Ramos (cell line): ENCODE measurements around the gene ZNF334.

Experiments
- in situ Hi-C: fragments of 300-500 bp; cut with MboI; formaldehyde crosslinking; loops from one replicate; pipeline ENCODE4 v1.14.3; 2022; ENCODE audit warnings: low sequenced_read_pairs; ENCODE audit not compliant: unreplicated experiment

ZNF334 gene

DNA sequence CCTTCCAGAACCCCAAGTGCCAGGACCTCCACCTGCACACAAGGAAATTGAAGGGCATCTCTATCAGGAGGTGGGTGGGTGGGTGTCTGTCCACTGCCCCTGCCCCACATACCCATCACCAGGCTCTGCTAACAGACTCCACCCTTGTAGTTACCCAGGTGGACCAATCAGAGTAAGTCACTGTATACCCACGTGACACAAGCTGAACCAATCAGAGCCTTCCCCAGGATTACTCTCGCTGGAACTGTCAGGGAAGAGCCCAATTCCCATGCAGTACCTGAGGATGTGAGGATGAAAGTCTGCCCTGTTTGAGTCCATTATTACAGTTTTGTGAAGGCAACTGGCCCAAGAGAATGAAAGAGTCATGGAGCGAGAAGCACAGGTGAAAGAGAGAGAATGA, 32.9 kb upstream of the ZNF334 start:
- in situ Hi-C loops, result no loop called here

DNA sequence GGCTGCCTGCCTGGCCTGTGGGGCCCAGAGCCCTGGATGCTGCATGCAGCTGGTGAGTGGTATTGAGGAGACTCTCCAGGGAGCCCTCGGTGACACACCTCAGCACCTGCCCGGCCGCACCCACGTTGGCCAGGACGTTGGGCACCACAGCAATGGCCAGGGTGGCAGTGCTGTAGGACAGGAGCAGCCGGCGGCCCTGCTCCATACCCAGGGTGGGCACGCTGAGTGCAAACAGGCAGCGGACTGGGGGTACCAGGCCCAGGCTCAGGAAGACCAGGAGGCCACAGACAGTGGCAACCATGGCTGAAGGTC, 32.4 kb upstream of the ZNF334 start:
- in situ Hi-C loops, result no loop called here

DNA sequence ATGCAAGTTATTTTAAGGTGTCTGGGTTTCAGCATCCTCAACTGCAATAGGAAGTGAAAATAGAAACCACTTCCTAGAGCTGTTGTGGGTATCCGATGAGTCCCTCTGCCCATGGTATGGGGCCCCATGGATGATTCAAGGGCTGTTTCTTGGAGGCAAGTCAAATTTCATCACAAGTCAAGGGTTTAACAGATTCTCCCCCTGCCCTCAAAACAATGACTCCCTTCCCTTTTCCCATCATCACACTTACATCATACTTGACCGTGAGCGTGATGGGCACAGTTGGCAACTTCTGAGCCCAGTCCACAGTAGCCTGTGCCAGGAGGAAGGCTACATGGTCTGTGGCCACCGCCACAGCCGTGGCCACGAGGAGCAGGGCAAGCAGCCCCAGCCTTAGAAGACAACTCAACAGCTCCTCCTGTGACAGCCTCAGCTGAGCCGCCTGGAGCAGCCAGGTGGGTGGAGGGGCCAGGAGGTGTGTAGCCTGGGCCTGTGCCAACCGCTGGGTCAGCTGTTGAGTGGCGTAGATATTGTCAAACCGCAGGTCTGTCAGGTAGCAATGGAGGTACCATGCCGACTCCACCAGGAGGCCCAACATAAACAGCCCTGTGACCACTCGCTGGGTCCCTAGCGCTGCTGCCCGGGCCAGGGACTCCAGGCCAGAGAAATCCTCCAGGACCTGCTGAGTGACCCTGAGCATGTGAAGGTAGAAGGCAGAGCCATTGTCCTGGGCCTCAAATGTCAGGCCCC, 31.9 kb upstream of the ZNF334 start:
- in situ Hi-C loops, result no loop called here

DNA sequence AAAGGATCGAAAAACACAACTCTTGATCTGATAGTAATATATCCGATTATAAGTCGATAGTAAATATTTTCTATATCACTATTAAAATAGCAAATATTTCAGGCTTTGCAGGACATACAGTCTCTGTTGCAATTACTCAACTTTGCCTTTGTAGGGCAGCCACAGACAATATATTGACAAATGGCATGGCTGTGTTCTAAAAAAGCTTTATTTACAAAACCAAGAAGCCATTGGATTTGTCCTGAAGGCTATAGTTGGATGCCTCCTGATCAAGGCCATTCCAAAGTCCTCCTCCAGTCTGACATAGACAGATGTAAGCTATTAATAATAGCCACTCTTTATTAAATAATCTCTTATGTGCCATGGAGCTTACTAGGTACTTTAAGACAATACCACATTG, 31.2 kb upstream of the ZNF334 start:
- in situ Hi-C loops, result no loop called here

DNA sequence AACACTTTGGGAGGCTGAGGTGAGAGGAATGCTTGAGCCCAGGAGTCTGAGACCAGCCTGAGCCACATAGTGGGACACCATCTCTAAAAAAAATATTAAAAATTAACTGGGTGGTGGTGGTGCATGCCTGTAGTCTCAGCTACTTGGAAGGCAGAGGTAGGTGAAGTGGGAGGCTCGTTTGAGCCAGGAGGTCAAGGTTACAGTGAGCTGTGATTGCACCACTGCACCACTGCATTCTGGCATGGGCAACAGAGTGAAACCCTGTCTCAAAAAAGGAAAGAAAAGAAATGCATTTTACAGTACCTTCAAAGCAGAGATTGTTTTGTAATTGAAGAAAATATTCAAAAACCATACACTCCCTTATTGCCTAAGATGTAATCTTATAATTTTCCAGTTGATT, 30.6 kb upstream of the ZNF334 start:
- in situ Hi-C loops, result no loop called here

DNA sequence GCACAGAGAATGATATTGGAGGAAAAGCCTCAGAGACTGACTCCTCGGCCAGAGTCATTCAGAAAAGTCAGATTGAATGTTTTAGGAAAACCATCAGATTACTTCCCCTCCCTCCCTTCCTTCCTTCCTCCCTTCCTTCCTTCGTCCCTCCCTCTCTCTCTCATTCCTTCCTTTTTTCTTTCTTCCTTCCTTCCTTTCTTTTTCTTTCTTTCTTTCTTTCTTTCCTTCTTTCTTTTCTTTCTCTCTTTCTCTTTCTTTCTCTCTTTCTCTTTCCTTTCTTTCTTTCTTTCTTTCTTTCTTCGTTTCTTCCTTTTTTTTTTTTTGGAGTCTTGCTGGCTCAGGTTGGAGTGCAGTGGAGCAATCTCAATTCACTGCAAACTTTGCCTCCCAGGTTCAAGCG, 29.7 kb upstream of the ZNF334 start:
- in situ Hi-C loops, result no loop called here

DNA sequence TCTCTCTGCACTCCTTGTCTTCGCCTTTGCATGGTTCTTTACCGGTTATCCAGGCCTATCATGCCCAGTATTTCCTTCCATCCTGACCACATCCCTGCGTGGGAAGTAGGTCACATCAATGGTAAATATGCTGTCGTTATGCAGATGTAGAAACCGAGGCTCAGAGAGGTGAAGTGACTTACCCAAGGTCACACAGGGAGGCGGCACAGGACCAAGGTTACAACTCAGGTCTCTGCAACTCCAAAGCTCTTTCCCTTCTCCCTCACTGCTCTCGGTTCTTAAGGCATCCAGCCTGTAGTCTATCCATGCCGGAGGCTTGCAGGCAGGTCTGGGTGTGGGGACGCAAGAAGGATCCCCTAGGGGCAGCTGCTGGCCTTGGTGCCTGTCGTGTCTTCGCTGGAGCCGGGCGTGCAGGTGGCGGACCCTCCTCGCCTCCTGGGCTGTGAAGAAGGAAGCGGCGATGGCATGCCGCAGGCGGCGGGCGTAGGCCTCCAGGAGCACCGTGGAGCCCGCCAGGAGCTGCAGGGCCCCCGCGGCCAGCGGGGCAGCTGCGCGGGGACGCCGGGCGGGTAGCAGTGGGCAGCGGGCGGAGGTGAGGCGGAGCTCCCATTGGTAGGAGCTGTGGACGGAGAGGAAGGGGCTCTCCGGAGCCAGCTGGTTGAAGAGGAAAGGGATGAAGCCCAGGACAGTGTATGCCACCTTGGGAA, 28.0 kb upstream of the ZNF334 start:
- in situ Hi-C loops, result no loop called here

DNA sequence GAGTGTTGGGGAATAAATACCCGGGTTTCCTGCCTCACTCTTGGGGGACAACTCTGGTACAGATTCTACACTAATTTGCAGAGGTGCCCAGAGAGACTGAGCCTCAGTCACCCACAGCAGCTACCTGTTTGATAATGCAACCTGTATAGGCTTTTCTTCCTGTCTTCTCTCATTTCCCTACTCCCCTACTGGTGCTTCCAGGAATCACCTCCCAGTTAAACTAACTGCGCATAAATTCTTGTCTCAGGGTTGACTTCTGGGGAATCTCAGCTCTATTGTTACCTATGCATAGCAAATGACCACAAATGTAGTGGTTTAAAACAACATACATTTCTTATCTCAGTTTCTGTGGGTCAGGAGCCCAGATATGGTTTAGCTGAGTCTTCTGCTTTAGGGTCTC, 25.8 kb upstream of the ZNF334 start:
- in situ Hi-C loops, result no loop called here

DNA sequence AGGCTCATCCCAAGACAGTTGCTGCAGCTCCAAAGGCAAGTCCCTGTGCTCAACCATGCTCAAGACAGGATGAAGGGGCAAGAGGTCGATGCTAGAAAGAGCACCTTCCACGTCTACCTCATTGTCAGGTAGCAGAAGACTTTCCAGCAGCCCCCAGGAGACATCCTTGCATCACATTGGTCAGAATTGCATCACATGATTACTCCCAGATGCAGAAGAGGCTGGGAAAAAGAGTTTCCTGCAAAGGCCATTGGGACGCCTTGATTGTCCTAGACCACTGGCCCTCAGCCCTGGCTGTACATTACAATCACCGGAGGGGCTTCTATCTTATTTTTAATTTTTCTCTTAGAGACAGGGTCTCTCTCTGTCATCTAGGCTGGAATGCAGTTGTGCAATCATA, 17.3 kb upstream of the ZNF334 start:
- in situ Hi-C loops, result no loop called here

DNA sequence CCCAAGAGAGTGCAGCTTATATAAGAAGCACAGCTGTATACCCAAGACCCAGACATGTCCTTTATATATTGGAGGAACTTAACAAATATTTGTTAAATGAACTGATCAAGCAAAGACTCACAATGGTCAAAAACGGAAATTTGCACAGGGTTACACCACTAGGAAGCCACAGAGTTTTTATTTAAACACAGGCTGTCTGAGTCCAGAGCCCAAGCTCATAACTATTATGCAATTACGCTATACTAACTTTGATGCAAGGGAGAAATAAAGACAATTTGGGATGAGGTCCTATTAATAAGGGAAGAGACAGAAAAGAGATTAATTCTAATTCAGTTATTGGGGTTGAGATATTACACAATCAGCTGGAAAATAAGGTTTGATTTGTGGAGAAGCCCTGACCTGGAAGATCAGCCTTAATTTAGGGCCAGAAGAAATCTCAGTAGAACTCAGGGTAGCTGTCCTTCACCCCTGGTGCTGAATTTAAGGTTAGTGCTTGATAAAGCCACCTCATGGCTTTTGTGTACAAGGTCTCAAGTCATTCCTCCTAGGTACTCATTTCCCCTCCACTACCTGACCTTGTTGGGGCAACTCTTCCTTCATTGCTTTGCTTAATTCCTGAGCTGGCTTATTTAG, 10.5 kb upstream of the ZNF334 start:
- in situ Hi-C loops, result no loop called here

DNA sequence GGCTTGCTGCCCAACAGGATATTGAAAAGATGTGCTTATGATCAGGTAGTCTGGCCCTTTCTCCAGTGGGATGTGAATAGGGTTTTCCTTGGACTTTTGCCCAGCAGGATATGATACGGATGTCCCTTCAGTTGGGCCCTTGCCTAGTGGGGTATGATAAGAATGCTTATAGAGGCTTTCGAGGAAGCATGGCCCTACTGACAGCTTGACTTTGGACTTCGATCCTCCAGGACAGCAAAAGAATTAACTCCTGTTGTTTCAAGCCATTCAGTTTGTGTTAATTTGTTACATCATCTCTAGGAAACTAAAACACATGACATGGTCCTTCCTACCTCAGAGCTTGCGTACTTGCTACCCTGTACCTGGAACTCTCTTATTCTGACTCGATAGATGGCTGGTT, 9.7 kb upstream of the ZNF334 start:
- in situ Hi-C loops, result no loop called here

DNA sequence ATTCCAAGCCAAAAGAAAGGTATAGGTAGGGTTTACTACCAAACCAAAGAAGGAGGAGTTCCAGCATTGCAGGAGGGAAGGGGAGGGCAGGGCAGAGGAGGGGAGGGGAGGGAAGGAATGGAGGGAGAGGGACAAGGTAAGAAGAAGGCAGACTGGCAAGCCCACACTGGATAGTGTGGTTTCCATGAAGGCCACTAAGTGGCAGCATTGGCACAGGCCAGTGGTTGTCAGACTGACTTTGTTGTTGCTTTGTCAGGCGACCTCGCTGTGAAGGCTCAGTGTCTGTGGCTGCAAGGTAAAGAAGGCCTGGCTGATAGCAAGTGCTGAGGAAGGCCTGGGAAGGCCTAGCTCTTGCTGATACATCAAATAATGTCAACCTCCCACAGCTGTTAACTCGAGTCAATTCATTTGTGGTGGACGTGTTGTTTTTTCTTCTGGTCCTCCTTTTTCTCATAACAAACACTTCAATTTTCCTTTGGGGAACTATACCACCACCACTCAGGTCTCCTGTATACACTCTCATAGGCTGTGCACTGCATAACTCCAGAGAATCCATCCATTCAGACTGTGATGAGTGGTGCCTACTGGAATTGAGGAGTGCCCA, 7.7 kb upstream of the ZNF334 start:
- in situ Hi-C loops, result no loop called here

DNA sequence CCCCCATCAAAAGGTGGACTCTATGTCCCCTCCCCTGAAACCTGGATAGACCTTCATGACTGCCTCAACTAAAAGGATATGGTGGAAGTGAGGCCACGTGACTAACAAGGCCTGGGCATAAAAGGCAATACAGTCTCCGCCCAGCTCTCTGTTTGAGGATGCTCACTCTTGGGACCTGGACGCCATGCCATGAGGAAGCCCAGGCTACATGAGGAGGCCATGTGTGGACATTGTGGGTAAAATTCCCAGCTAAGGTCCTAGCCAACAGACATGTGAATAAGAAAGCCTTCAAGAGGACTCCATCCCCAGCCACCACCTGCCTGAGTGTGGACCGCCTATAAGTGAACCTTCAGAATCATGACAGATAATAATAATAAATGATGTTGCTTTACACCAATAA, 7.2 kb upstream of the ZNF334 start:
- in situ Hi-C loops, result no loop called here

DNA sequence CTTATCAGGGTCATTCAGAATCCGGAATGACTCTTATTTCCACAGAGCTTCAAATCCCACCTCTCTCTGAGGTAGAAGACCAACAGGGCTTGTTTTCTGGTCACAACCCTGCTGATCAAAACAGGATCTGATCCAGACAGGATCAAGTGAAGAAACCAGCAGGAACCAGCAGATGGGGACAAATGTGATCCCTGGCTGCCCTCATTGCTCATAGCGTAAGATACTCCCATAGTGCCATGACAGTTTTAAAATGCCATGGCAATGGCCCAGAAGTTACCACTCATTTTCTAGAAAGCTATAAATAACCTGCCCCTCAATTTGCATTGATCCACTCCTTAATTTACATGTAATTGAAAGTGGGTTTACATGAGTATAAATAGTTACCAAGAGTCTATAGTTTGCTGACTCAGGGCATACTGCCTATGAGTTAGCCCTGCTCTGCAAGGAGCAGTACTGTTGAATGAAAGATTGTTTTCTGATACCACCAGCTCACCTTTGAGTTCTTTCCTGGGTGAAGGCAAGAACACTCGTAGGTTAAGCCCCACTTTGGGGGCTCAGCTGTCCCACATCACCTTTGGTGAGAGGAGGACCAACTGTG, 6.2 kb upstream of the ZNF334 start:
- in situ Hi-C loops, result no loop called here

DNA sequence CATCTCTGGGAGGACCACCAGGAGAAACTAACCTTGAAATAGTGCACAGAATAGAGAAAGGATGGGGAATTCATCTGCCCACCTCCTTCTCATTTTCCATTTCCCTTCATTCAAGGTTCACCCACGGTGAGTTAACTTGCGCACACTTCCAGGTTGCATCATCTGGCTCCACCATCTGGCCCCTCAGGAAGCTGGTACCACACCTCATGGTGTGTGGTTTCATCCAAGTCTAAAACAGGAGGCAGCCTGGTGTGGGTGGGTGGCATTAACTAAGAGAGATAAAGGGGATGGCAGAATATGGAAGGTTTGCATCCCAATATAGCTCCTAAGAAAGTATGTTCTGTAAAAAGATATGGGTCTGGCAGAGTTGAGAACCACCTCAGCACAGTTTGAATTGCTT, 3.8 kb downstream of the ZNF334 start:
- in situ Hi-C loops, result no loop called here

DNA sequence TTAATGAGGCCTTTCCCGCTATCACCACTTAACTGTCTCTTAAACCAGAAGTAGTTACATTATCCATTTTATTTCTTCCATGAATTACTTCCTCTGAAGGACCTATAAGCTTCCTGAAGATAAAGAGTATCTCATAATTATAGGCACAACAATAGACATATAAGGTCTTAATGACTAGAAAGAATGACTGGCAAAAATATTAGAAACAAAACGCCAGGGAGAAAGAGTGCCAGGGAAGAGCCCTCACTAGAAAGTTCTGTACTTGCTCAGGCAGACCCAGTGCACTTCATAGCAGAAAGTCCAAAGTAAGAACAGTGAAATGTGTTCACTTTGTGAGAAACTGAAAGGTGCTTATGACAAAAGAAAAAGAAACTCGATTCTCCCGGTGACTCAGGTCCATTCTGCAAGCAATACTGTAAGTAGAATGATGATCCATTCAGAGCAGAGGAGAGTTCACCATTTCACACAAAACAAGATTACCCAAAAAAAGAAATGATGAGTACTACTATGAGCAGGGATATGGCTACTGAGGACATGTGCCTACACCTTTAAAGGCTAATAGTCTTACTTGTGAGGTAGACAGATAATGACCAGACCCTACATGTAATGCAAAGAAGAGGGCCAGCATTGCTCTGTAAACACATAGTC, 5.5 kb downstream of the ZNF334 start:
- in situ Hi-C loops, result no loop called here

DNA sequence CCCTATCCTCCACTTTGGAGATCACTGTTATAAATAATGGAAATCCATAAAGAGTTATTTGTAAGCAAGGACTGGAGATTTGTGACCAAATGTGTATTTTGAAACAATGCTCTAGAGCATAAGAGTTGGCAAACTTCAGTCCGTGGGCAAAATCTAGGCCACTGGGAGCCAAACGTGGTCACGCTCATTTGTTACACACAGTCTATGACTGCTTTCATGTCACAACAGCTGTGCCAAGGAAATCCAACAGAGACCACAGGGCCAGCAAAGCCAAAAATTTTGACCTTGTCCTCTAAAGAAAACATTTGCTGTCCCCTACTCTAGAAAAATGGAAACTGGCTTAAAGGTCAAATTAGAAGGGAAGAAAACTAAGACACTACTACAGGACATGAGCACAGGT, 7.9 kb downstream of the ZNF334 start:
- in situ Hi-C loops, result no loop called here

DNA sequence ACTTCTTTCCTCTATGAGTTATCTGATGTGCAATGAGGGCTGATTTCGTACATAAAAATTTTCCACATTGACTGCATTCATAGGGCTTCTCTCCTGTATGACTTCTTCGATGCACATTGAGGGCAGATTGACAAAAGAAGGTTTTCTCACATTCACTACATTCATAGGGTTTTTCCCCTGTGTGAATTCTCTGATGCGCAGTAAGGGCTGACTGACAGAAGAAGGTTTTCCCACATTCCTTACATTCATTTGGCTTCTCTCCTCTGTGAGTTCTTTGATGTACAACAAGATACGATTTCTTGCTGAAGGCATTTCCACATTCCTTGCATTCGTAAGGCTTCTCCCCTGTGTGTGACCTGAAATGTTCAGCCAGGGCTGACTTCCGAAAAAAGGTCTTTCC, 11.4 kb downstream of the ZNF334 start:
- in situ Hi-C loops, result no loop called here

DNA sequence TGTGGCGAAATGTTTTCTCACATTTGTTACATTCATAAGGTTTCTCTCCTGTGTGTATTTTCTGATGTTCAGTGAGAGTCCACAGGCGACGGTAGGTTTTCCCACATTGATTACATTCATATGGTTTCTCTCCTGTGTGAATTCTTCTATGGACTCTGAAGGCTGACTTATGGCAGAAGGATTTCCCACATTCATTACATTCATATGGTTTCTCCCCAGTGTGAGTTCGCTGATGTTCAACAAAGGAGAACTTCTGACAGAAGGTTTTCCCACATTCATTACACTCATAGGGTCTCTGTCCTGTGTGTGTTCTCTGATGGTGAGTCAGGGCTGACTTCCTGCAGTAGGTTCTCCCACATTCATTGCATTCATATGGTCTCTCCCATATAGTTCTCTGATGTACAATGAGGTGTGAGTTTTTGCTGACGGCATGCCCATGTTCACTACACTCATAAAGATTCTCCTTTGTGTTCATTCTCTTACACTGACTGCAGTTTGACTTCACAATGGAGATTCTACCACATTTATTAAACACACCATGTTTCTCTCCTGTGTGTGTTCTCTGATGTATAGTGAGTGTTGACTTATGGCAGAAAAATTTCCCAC, 11.9 kb downstream of the ZNF334 start:
- in situ Hi-C loops, result no loop called here

DNA sequence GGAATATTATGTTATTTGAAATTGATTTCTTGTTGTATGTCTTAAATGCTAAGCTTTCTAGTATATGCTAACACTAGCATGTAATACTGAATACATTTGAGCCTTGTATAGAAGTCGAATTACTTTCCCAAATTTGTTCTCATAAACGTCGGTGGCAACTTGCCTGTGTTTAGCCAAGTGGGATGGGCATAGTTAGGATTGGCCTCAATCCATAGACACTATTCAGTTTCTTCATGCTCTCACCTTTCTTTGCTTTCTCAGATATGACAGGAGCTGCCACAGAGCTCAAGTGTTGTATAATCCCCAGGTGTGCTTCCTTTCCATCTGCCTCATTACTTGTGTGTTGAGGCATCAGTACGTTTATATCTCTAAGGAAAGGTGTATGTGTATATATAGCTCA, 19.3 kb downstream of the ZNF334 start:
- in situ Hi-C loops, result no loop called here
